HepG2 (cell line): ENCODE measurements around the gene PRR36. TPM values are rescaled to one million over a fixed set of nuclear protein-coding genes. Genes with fewer than 3 reads are reported as not detected.

ENCODE experiments used
- AKAP8 ChIP-seq: sonication (generic); formaldehyde crosslinking; IDR thresholded peaks from 2 replicates; pipeline ENCODE4 v1.5.1; 2020; ENCODE audit warnings: mild to moderate bottlenecking, missing genetic modification reagents
- ATF3 ChIP-seq: sonication (generic); formaldehyde crosslinking; IDR thresholded peaks from 2 replicates; pipeline ENCODE4 v1.4.0; 2020; ENCODE audit warnings: missing genetic modification reagents
- ELF4 ChIP-seq: sonication (generic); formaldehyde crosslinking; IDR thresholded peaks from 2 replicates; pipeline ENCODE4 v1.5.0; 2020; ENCODE audit warnings: missing genetic modification reagents, mild to moderate bottlenecking, moderate library complexity, borderline replicate concordance
- MATR3 ChIP-seq: sonication (generic); formaldehyde crosslinking; IDR thresholded peaks from 2 replicates; pipeline ENCODE4 v1.4.0; 2020; ENCODE audit warnings: missing genetic modification reagents
- MED13 ChIP-seq: sonication (generic); formaldehyde crosslinking; IDR thresholded peaks from 2 replicates; pipeline ENCODE4 v1.5.0; 2020; ENCODE audit warnings: missing genetic modification reagents
- NAIF1 ChIP-seq: sonication (generic); formaldehyde crosslinking; IDR thresholded peaks from 2 replicates; pipeline ENCODE4 v1.5.0; 2020; ENCODE audit warnings: mild to moderate bottlenecking, missing genetic modification reagents, borderline replicate concordance
- NFE2L1 ChIP-seq: sonication (generic); formaldehyde crosslinking; IDR thresholded peaks from 2 replicates; pipeline ENCODE4 v1.4.0; 2020; ENCODE audit warnings: missing genetic modification reagents, mild to moderate bottlenecking, borderline replicate concordance
- PRDM4 ChIP-seq: sonication (generic); formaldehyde crosslinking; IDR thresholded peaks from 2 replicates; pipeline ENCODE4 v1.9.0; 2021; ENCODE audit warnings: missing genetic modification reagents, borderline replicate concordance
- SNAPC5 ChIP-seq: sonication (generic); formaldehyde crosslinking; IDR thresholded peaks from 2 replicates; pipeline ENCODE4 v1.8.1; 2023; ENCODE audit warnings: mild to moderate bottlenecking, missing genetic modification reagents, borderline replicate concordance
- TCF7L2 ChIP-seq: IDR thresholded peaks from 2 replicates; pipeline ENCODE4 v1.6.1; 2011; ENCODE audit warnings: mild to moderate bottlenecking, low read depth, low read length, moderate library complexity
- ZBTB34 ChIP-seq: sonication (generic); formaldehyde crosslinking; IDR thresholded peaks from 2 replicates; pipeline ENCODE4 v1.8.0; 2022; ENCODE audit warnings: mild to moderate bottlenecking, missing genetic modification reagents
- ZHX1 ChIP-seq: sonication (generic); formaldehyde crosslinking; IDR thresholded peaks from 2 replicates; pipeline ENCODE4 v1.8.1; 2022; ENCODE audit warnings: low read depth, mild to moderate bottlenecking, missing genetic modification reagents
- ZNF18 ChIP-seq: sonication (generic); formaldehyde crosslinking; IDR thresholded peaks from 2 replicates; pipeline ENCODE4 v1.8.0; 2022; ENCODE audit warnings: mild to moderate bottlenecking, missing genetic modification reagents; ENCODE audit not compliant: insufficient replicate concordance
- ZNF274 ChIP-seq: sonication (generic); formaldehyde crosslinking; IDR thresholded peaks from 2 replicates; pipeline ENCODE4 v1.5.1; 2020; ENCODE audit warnings: mild to moderate bottlenecking, missing genetic modification reagents
- ZNF34 ChIP-seq: sonication (generic); formaldehyde crosslinking; IDR thresholded peaks from 2 replicates; pipeline ENCODE4 v1.4.0; 2020; ENCODE audit warnings: mild to moderate bottlenecking, missing genetic modification reagents, borderline replicate concordance
- ZNF501 ChIP-seq: sonication (generic); formaldehyde crosslinking; IDR thresholded peaks from 2 replicates; pipeline ENCODE4 v1.5.1; 2020; ENCODE audit warnings: mild to moderate bottlenecking, moderate library complexity, missing genetic modification reagents
- ZNF510 ChIP-seq: sonication (generic); formaldehyde crosslinking; IDR thresholded peaks from 2 replicates; pipeline ENCODE4 v1.4.0; 2020; ENCODE audit warnings: low read depth, mild to moderate bottlenecking, missing genetic modification reagents
- ZNF563 ChIP-seq: sonication (generic); formaldehyde crosslinking; IDR thresholded peaks from 2 replicates; pipeline ENCODE4 v1.8.0; 2022; ENCODE audit warnings: mild to moderate bottlenecking, moderate library complexity, missing genetic modification reagents
- ZNF724P ChIP-seq: sonication (generic); formaldehyde crosslinking; IDR thresholded peaks from 2 replicates; pipeline ENCODE4 v1.8.0; 2022; ENCODE audit warnings: missing genetic modification reagents, borderline replicate concordance
- ZNF737 ChIP-seq: sonication (generic); formaldehyde crosslinking; IDR thresholded peaks from 2 replicates; pipeline ENCODE4 v1.5.0; 2020; ENCODE audit warnings: missing genetic modification reagents, mild to moderate bottlenecking, borderline replicate concordance
- polyA plus RNA-seq, 8 experiments: library from polyadenylated mRNA; depleted of rRNA in 3 of 8; stranded (reverse) in 7 of 8; unstranded in 1 of 8; fragments of >200 nt; fragmentation: Illumina TruSeq in 4 of 8; extraction: Trizol in 4 of 8; gene quantifications; 2 replicates each; pipeline versions ENCODE4 v1.2.1 to v1.2.3, GENCODE V29; 2011 to 2016; ENCODE audit warnings: low read depth in 4 of 8, missing spikeins in 1 of 8, mixed read lengths in 1 of 8; ENCODE audit not compliant: insufficient read depth in 1 of 8
- total RNA-seq, 5 experiments: library from RNA; depleted of rRNA; stranded (reverse); fragments of >200 nt; fragmentation: Illumina TruSeq; extraction: Trizol; gene quantifications; 2 replicates each; pipeline ENCODE4 v1.2.3, GENCODE V29; 2016; ENCODE audit warnings: low read depth in 1 of 5

The PRR36 gene
- total and polyA plus RNA-seq, 2 of the 13 experiments (the other 11 are each of a cell fraction or from before 2014, with no cell fraction given) = 0.07 to 0.17 TPM

GRCh38 chr19:7833225-7834099, 40.7 kb downstream of the PRR36 start (continued):
- no peak for TF ChIP-seq ZBTB34 (CRISPR knock-in tag)
- no peak for TF ChIP-seq AKAP8 (CRISPR knock-in tag)
- no peak for TF ChIP-seq ATF3 (CRISPR knock-in tag)
- no peak for TF ChIP-seq ZNF510 (CRISPR knock-in tag)
- no peak for TF ChIP-seq ZNF737 (CRISPR knock-in tag)
- no peak for TF ChIP-seq ZHX1 (CRISPR knock-in tag)
- 0 out of 2 replicates have a peak, but pooled peaks have one; percentile 26 for TF ChIP-seq ZNF274 (CRISPR knock-in tag)
- TF ChIP-seq NAIF1 (CRISPR knock-in tag) = no peak
- TF ChIP-seq NFE2L1 = no peak
- TF ChIP-seq ZNF501 (CRISPR knock-in tag) = no peak
- no peak for TF ChIP-seq MED13 (CRISPR knock-in tag)
- TF ChIP-seq ZNF18 (CRISPR knock-in tag) = no peak
- no peak for TF ChIP-seq ZNF724P (CRISPR knock-in tag)
- TF ChIP-seq SNAPC5 (CRISPR knock-in tag) = no peak
- no peak for TF ChIP-seq ZNF563
- TF ChIP-seq MATR3 (CRISPR knock-in tag) = no peak
- no peak for TF ChIP-seq PRDM4 (CRISPR knock-in tag)
- TF ChIP-seq ZNF34 (CRISPR knock-in tag) = no peak
- TF ChIP-seq ELF4 (CRISPR knock-in tag) = no peak
- TF ChIP-seq TCF7L2 = no peak
